ENCODE results near the gene PANK4. TPM values are rescaled to one million over a fixed set of nuclear protein-coding genes. Genes with fewer than 3 reads are reported as not detected.

PANK4 gene
- total and polyA plus RNA-seq, 9 of the 15 experiments (the other 6 are each of a cell fraction or from before 2014, with no cell fraction given) = 0.93 to 55.6 (median 31.5) TPM

DNA sequence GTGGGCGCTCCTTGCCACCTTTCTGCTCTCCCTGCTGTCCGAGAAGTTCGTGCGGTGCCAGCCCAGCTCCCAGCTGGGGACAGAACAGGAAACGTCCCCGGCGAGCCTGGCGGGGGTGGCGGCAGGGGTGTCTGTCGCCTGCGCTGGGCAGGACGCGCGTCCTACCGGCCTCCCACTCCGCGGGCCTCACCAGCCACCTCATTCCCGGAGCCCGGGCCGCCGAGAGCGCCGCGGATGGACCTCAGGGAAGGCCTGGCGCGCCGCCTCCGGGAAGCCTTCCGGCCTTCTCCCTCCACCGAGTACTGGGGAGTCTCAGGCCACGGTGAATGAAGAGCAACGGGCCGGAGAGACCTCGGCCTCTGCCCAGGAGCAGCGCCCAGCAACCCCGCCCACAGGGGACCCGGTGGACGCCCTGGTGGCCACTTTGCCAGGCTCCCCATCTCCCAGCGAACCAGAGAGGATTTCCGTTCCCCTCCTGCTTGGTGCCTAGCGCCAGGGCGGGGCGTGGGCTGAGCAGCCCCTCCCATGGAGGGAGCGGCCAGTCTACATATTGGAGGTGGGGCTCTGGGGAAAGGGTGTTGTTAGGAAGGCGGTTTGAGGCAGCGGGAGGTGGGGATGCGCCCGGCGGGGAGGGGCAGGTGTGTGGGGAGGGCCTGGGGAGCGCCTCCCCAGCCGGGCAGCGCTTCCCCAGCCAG, 20.3 kb upstream of the PANK4 start (continued):
- TF ChIP-seq SMARCA5 (IDR thresholded peaks at IDR 0.05) (peak; percentile 96), PRMT5 (CRISPR knock-in tag; IDR thresholded peaks at IDR 0.05) (no peak), EZH2 (IDR thresholded peaks at IDR 0.05; ENCODE audit: borderline replicate concordance, low read depth, low read length) (no peak), JUN (IDR thresholded peaks at IDR 0.05; ENCODE audit: borderline replicate concordance, low read depth, low read length) (no peak), JUN (CRISPR knock-in tag; IDR thresholded peaks at IDR 0.05; ENCODE audit: borderline replicate concordance) (no peak), ZNF584 (CRISPR knock-in tag; IDR thresholded peaks at IDR 0.05; ENCODE audit: low read depth) (no peak), FOXK1 (CRISPR knock-in tag; IDR thresholded peaks at IDR 0.05; ENCODE audit: borderline replicate concordance) (no peak), HDAC3 (IDR thresholded peaks at IDR 0.05; ENCODE audit: borderline replicate concordance, partially characterized antibody) (no peak), KDM4B (IDR thresholded peaks at IDR 0.05; ENCODE audit: borderline replicate concordance in 2 of 2, low read depth in 1 of 2) (no peak), FOXA1 (IDR thresholded peaks at IDR 0.05; ENCODE audit: borderline replicate concordance) (no peak), ETV5 (CRISPR knock-in tag; IDR thresholded peaks at IDR 0.05; ENCODE audit: low read depth) (peak; percentile 84), ASH1L (IDR thresholded peaks at IDR 0.05; ENCODE audit: borderline replicate concordance, low read depth, partially characterized antibody) (no peak), ZBTB34 (CRISPR knock-in tag; IDR thresholded peaks at IDR 0.05) (no peak), TAF1 (IDR thresholded peaks at IDR 0.05; ENCODE audit: control insufficient read depth, extremely low read depth, insufficient read depth, low read length, severe bottlenecking) (no peak), JUND (IDR thresholded peaks at IDR 0.05; ENCODE audit: borderline replicate concordance, low read depth, low read length) (peak; percentile 18; the same call in 1 of the 2 replicates), JUND (tag; IDR thresholded peaks at IDR 0.05; ENCODE audit: borderline replicate concordance, low read depth, low read length) (peak; percentile 28; the same call in 1 of the 3 replicates), PHF20 (IDR thresholded peaks at IDR 0.05; ENCODE audit: partially characterized antibody) (peak; percentile 59), PHTF2 (CRISPR knock-in tag; IDR thresholded peaks at IDR 0.05) (no peak)
- TF ChIP-seq, protein P1, sequence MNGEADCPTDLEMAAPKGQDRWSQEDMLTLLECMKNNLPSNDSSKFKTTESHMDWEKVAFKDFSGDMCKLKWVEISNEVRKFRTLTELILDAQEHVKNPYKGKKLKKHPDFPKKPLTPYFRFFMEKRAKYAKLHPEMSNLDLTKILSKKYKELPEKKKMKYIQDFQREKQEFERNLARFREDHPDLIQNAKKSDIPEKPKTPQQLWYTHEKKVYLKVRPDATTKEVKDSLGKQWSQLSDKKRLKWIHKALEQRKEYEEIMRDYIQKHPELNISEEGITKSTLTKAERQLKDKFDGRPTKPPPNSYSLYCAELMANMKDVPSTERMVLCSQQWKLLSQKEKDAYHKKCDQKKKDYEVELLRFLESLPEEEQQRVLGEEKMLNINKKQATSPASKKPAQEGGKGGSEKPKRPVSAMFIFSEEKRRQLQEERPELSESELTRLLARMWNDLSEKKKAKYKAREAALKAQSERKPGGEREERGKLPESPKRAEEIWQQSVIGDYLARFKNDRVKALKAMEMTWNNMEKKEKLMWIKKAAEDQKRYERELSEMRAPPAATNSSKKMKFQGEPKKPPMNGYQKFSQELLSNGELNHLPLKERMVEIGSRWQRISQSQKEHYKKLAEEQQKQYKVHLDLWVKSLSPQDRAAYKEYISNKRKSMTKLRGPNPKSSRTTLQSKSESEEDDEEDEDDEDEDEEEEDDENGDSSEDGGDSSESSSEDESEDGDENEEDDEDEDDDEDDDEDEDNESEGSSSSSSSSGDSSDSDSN (IDR thresholded peaks at IDR 0.05; ENCODE audit: borderline replicate concordance in 1 of 2, low read depth in 2 of 2, low read length in 2 of 2) = peak; percentile 54 to 64; a peak in 2 of 4 replicates
- TF ChIP-seq, protein P2, sequence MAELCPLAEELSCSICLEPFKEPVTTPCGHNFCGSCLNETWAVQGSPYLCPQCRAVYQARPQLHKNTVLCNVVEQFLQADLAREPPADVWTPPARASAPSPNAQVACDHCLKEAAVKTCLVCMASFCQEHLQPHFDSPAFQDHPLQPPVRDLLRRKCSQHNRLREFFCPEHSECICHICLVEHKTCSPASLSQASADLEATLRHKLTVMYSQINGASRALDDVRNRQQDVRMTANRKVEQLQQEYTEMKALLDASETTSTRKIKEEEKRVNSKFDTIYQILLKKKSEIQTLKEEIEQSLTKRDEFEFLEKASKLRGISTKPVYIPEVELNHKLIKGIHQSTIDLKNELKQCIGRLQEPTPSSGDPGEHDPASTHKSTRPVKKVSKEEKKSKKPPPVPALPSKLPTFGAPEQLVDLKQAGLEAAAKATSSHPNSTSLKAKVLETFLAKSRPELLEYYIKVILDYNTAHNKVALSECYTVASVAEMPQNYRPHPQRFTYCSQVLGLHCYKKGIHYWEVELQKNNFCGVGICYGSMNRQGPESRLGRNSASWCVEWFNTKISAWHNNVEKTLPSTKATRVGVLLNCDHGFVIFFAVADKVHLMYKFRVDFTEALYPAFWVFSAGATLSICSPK (IDR thresholded peaks at IDR 0.05; ENCODE audit: borderline replicate concordance) = no peak
- TF ChIP-seq, protein P3, sequence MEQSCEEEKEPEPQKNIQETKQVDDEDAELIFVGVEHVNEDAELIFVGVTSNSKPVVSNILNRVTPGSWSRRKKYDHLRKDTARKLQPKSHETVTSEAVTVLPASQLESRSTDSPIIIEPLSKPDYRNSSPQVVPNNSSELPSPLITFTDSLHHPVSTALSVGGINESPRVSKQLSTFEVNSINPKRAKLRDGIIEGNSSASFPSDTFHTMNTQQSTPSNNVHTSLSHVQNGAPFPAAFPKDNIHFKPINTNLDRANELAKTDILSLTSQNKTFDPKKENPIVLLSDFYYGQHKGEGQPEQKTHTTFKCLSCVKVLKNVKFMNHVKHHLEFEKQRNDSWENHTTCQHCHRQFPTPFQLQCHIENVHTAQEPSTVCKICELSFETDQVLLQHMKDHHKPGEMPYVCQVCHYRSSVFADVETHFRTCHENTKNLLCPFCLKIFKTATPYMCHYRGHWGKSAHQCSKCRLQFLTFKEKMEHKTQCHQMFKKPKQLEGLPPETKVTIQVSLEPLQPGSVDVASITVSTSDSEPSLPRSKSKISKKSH (CRISPR knock-in tag; IDR thresholded peaks at IDR 0.05) = no peak
